Fibroblast of upper back skin (primary cell): ENCODE results near the gene CRELD2.

Source experiments
- DNase-seq: peaks from one replicate; pipeline ENCODE4 v3.0.0-alpha.2; 2013

The CRELD2 gene

GRCh38 chr22:49959782-49960158, 41.3 kb downstream of the CRELD2 start:
- no peak for DNase-seq

GRCh38 chr22:49960159-49961004, 41.9 kb downstream of the CRELD2 start, which contains the start of gene PIM3:
Gene PIM3 (plus strand): TSS chr22:49960772. CDS start chr22:49960948, 176 bp downstream.
- peak; percentile 95 for DNase-seq

DNA sequence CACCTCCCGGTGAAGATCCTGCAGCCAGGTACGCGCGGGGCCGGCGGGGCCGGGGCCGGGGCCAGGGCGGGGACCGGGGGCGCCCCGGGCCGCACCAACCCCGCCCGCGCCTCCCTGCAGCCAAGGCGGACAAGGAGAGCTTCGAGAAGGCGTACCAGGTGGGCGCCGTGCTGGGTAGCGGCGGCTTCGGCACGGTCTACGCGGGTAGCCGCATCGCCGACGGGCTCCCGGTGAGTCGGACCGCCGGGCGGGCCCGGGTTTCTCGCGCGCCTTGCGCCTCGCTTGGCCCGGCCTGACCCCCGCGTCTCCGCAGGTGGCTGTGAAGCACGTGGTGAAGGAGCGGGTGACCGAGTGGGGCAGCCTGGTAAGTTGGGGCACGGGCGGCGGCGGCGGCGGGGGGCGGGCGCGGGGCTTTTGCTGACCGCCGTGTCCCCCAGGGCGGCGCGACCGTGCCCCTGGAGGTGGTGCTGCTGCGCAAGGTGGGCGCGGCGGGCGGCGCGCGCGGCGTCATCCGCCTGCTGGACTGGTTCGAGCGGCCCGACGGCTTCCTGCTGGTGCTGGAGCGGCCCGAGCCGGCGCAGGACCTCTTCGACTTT, 42.7 kb downstream of the CRELD2 start:
- DNase-seq = no peak

DNA sequence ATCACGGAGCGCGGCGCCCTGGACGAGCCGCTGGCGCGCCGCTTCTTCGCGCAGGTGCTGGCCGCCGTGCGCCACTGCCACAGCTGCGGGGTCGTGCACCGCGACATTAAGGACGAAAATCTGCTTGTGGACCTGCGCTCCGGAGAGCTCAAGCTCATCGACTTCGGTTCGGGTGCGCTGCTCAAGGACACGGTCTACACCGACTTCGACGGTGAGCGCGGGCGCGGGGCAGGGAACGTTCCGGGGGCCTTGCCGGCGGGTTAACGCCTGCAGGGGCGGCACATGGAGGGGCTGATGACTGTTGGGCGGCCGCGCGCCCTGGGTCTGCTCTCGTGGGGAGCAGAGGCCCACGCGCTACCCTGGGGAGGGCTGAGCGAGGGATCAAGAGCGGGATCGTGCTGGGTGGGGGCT, 43.2 kb downstream of the CRELD2 start:
- no peak for DNase-seq

- peak; percentile 92 for DNase-seq
These were observed 43.7 kb downstream of the CRELD2 start for GRCh38 chr22:49962012-49962750.

- no peak for DNase-seq
These were observed 44.6 kb downstream of the CRELD2 start for GRCh38 chr22:49962751-49963646.

DNA sequence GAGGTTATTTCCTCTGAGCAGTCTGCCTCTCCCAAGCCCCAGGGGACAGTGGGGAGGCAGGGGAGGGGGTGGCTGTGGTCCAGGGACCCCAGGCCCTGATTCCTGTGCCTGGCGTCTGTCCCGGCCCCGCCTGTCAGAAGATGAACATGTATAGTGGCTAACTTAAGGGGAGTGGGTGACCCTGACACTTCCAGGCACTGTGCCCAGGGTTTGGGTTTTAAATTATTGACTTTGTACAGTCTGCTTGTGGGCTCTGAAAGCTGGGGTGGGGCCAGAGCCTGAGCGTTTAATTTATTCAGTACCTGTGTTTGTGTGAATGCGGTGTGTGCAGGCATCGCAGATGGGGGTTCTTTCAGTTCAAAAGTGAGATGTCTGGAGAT, 45.2 kb downstream of the CRELD2 start:
- no peak for DNase-seq

GRCh38 chr22:49964136-49965090, 46.0 kb downstream of the CRELD2 start:
- no peak for DNase-seq

GRCh38 chr22:49965091-49966040, 46.9 kb downstream of the CRELD2 start:
- no peak for DNase-seq

DNA sequence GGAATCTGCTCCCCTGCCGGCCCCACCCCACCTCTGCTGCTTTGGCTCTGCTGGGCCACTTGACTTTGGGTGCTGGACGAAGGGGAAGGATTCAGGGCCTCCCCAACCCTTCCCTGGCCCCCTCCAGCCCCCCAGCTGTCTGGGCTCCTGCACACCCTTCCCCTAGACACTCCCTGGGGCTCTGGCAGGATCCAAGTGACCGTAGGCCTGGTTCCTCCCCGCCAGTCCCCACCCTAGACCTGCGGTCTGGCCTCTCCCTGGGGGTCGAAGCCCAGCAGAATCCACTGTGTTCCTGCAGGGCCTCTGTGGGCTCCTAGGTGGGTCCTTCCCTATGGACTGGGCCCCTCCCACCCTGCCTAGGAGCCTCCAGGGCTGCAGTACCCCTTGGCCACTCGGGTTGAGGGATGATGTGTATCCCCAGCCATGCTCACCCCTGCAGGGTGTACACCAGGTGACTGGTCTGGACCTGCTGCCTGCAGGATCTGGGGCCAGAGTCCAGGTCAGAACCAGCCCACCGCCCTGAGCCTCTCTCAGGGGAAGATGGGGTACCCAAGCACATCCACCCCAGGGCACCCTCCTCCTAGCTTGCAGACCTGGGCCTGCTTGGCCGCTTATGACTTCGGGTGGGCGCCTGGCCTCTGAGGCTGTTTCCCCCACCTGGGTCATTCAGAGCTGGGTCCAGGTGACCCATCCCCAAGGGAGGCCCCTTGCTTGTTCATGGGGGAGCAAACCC, 47.8 kb downstream of the CRELD2 start:
- no peak for DNase-seq

- DNase-seq = no peak
These were observed 48.6 kb downstream of the CRELD2 start for GRCh38 chr22:49966774-49967705.

GRCh38 chr22:49967706-49968208, 49.3 kb downstream of the CRELD2 start:
- no peak for DNase-seq

- no peak for DNase-seq
These were observed 49.9 kb downstream of the CRELD2 start for GRCh38 chr22:49968313-49968830.

DNA sequence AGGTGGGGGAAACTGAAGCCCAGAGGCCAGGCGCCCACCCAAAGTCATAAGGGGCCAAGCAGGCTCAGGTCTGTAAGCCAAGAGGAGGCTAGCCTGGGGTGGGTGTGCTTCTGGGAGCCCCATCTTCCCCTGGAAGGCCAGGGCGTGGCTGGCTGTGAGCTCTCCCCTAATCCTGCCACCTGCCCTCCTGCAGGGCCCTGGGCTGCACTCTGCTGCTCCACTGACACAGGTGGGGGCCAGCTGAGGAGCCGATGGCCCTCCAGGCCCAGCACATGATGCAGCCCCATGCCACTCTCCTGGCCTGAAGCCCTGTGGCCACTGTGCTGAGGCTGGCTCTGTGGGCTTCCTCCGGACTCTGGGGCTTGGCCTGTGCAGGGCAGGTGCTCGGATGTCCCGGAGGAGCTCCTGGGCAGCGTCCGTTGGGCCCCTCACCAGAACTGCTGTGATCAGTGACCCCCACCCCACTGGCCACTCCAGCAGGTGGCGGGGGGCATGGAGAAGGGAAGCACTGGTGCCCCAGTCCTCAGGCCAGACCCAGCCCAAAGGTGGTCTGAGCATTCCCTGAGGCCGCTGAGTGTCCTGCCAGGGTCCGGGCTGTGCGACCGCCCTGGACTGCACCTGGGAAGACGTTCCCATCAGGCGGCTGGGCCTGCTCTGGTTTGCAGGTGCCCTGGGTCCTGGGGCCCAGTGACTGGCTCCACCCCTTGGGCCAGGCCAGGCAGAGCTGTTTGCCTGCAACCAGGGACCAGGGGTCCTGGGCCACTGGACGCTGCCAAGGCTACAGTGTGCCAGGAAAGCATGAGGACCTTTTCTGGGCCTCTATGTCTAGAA, 50.6 kb downstream of the CRELD2 start:
- DNase-seq = no peak

DNA sequence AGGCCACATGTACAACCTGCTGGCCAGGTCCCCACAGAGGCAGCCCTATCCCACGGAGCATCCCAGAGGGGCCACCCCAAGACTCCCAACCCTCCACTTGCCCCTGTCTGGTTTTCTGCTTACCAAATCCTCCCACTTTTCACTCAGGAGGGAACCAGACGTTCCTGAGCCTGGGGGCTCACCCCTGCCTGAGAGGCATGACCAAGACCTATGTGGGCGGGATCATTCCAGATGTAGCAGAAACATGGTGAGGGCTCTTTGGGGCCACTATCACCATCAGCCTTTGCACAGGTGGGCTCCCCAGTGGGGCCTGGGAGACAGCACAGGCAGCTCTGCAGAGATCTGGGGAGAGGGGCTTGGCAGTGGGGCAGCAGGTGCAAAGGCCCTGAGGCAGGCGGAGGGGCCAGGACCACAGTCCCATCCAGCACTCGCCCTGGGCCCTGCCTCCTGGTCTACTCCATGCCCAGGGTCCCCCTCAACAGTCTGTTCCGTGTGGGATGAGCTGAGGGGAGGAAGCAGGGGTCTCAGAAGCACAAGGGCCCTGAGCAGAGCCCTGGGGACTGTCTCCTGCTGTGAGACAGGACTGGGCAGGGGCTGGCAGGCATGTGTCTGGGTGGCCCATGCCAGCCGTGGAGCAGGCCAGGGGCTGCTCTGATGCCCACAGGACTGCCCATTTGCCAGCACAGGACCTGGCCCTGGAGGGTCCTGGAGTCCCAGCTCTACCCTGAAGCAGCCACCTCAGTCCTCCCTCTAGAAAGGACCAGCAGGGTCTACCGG, 51.5 kb downstream of the CRELD2 start:
- no peak for DNase-seq
